Activated CD4-positive, alpha-beta T cell treated with anti-CD3 and anti-CD28 coated beads, Interleukin-2, amount 50 U/mL, for 1 hour (primary cell): ENCODE data around the gene CEP128.

Source experiments
- DNase-seq: peaks from one replicate; pipeline ENCODE4 v3.0.0-alpha.2; 2020

The CEP128 gene

GRCh38 chr14:80537626-80538025 is 403.9 kb downstream of the CEP128 start:
- no peak for DNase-seq

DNA sequence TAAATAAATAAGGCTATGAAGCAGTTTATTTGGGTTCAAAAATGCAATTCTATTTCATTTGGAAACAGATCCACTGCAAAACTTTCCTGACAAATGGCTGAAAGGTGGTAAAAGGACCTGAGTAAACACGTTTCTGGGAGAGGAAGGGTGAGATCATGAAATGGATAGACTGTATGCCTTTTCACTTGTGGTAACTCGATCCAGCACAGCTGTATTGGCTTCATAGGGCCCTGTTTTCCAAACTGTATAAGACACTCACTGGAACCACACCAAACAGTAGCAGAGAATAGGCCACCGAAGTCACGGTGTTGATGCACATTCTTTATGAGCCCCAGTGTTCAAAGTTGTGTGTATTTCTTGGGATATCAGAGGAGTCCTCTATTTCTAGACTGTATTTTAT is 405.1 kb downstream of the CEP128 start:
- no peak for DNase-seq

DNA sequence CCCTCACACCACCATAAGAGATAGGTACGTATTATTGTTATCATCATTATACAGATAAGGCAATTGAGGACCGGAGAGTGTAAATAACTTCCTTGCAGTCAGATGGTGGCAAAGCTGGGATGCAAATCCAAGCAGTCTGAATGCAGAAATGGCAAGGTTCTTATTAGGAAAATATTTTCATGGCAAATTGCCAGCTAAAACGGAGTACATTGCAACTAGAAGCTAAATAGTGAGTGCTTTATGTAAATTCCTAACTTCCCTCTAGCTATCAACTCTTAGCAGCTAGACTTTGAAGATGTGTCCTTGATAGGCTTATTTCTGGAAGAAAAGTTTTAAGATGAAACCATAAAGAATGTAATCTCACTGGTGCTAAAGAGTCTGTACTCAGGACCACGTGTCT is 406.4 kb downstream of the CEP128 start:
- DNase-seq, result no peak

GRCh38 chr14:80523518-80524117 is 417.9 kb downstream of the CEP128 start:
- no peak for DNase-seq

DNA sequence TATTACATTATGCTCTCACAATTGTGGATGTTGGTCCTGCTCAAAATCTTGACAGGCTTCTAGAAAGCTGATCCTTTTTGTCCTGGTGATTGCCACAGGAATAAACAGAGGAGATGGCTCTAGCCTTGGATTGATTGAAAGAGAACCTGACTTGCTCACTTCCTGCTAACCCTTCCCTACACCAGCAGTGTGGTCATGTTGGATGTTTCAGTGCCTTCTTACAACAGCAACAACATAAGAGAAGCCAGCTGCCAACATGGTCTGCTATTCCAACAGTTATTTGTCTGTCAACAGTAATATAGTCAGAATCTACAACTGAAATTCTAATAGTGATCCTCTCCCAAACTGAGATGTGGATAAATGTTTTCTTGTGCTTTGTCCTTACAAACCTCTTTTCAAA is 418.6 kb downstream of the CEP128 start:
- no peak for DNase-seq

GRCh38 chr14:80522411-80522810 is 419.1 kb downstream of the CEP128 start:
- no peak for DNase-seq

- DNase-seq, result no peak
These were observed 420.1 kb downstream of the CEP128 start for GRCh38 chr14:80521456-80521855.

GRCh38 chr14:80519002-80519401 is 422.5 kb downstream of the CEP128 start:
- no peak for DNase-seq

GRCh38 chr14:80518173-80518572 is 423.4 kb downstream of the CEP128 start:
- no peak for DNase-seq

DNA sequence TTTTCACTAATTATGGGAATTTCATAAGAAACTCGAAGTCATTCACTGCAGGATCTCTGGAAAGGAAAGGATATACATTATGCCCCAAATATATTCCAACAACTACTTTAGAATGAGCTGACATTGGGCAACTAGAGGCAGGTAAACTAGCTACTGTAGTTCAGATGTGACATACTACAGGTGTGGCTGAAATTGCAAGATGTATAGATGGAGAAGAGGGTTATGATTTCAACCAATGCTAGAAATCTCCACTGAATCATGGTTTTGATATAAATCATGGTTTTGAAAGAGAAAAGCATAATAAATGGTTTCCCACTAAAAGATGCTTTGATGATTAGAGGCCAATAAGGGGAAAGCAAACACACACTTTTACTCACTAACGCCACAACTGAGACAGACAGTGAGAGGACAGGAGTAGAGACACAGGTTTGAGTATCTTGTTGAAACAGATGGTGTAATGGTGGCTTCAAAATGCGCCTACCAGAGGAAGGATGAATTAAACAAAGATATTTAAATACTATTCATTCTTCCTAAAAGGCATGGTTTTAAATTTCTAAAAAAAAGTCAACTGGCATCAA is 434.2 kb downstream of the CEP128 start:
- no peak for DNase-seq

GRCh38 chr14:80504781-80505180 is 436.8 kb downstream of the CEP128 start:
- no peak for DNase-seq

GRCh38 chr14:80498533-80498932 is 443.0 kb downstream of the CEP128 start:
- DNase-seq, result no peak

DNA sequence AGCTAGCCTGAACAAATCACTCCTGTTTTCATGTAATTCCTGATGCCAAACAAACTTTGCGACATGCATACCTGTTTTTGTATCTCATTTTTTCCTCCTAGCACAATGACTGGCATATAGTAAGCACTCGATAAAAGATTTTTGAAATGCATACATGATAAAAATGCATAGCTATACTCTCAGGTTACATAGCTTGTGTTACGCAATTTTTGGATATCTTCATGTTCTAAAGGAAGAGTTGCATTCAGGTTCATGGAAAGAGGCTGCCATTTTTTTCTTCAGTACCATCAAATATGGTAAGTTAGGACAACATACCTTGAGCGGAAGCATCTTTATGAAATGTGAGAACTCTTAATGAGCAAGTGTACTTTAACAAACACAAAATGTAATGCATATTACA is 445.4 kb downstream of the CEP128 start:
- DNase-seq, result no peak

DNA sequence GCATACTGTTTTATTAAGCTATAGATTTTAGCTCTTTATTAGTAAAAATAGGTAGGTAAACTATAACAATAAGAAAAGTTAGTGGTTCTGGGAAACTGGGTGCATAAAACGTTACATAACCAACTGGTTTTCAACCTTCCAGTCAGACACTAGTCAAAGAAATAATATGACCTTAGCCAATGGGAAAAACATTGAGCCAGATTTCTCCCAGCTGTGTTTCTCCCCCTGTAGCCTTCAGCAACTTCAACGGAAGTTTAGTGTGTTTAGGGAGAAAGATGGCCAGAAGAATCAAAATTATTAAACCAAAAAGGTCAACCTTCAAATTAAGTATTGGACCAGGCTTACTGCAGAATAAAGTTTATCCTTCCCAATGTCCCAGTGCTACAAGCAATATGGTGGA is 446.8 kb downstream of the CEP128 start:
- DNase-seq, result no peak

DNA sequence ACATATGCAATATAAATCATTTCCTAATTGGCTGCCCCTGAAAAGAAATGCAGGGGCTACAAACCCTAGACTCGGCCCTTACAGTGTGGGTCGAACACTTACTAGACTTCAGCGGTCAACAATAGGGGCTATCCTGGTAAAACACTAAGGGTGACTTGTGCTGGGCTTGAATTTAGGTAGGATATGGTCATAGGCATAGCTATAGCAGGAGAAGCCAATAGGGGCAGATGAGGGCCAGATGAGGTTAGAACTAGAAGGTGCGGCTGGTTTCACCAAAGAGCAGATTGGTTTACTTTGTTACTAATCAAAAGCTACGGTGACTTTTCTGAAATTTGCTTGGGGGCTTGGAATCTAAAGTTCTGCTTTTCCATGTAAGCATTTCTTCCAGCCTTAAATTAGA is 447.9 kb downstream of the CEP128 start:
- DNase-seq, result no peak

DNA sequence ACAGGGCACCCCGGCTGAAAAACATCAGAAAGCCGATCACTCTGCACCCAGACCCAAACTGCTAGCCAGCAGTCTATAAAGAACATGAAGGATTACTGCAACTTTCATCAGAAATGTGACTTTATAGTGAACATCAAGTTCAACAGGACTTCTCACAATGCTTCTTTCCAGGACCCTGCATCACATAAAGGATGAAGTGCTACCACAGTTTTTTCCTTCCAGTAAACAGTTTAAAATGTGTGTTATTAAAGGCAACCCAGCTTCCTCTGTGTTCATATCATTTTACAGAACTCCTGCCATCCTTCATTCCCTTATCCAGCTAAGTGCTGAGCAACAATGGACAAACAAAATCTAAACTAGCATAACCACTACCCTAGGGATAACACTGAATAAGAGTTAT is 449.9 kb downstream of the CEP128 start:
- no peak for DNase-seq

GRCh38 chr14:80491131-80491530 is 450.4 kb downstream of the CEP128 start:
- DNase-seq, result no peak

DNA sequence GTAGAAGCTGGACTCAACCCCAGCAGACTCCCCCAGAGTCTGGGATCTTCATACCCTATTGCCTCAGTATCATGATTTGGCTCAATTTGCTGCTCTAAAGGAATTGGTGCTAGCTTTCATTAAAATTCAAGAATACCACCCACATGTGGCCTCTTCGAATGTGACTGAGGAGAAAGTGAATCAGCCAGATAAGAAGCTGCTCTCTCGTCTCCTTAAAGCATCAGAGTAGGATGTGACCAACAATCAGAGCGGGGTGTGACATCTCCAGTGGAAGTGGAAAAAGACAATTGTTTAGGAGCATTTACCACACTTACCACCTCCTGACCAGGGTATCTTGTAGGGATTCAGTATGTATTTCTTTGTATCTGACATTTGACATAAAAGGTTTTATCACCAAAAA is 452.0 kb downstream of the CEP128 start:
- no peak for DNase-seq

- DNase-seq, result no peak
These were observed 455.8 kb downstream of the CEP128 start for GRCh38 chr14:80485764-80486163.

- no peak for DNase-seq
These were observed 458.2 kb downstream of the CEP128 start for GRCh38 chr14:80483331-80483730.

- DNase-seq, result no peak
These were observed 464.0 kb downstream of the CEP128 start for GRCh38 chr14:80477388-80478160.

- DNase-seq, result no peak
These were observed 466.5 kb downstream of the CEP128 start for GRCh38 chr14:80475074-80475473.

DNA sequence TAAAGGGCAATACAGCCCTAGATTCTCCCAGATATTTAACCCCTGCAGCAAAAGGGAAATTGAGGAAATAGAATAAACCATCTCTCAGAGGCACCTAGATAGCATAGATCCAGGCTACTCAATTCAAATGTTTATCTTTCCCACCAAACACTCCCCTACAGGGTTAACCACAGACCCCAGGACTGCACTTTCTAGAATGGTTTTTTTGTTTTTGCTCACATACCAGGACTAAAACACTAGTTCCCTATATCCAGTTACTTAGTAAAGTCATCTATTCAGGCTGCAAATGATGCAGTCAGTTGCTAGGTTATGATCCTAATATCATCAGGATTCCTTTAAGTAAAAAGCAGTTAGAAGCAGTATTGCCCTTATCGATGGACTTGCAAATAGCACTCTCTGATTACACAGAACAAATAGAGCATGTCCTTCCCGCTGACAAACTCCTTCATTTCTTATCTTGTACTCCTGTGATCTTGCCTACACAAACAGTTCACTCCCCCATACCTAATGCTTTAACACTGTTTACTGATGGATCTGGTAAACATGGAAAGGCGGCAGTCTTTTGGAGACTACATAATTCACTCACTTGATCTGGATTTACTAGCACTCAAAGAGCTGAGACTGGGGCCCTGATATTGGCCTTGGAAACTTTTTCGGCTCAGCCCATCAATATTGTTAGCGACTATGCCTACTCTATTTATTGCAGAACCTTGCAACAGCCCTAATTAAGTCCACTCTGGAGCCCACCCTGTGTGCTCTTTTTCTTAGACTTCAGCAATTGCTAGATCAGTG is 473.0 kb downstream of the CEP128 start:
- DNase-seq, result no peak
